Large intestine (tissue), 3 donors: ENCODE results near the gene MEG3. TPM values are rescaled to one million over a fixed set of nuclear protein-coding genes. Genes with fewer than 3 reads are reported as not detected.

Experiments used
- DNase-seq, 2 donors: peaks; one replicate each; pipeline versions ENCODE4 v3.0.0 to v3.0.0-alpha.2; 2013
- H3K27ac ChIP-seq: one replicate; pipeline ENCODE4 v1.5.1; 2013; ENCODE audit warnings: low read length
- H3K27me3 ChIP-seq: 2 replicates; pipeline ENCODE4 v1.6.1; 2013; ENCODE audit warnings: low read length; ENCODE audit not compliant: control insufficient read depth, insufficient read depth
- H3K36me3 ChIP-seq: 2 replicates; pipeline ENCODE4 v1.6.1; 2013; ENCODE audit warnings: low read length; ENCODE audit not compliant: control insufficient read depth, insufficient read depth
- H3K4me1 ChIP-seq: one replicate; pipeline ENCODE4 v1.6.1; 2013; ENCODE audit warnings: low read length; ENCODE audit not compliant: control insufficient read depth, insufficient read depth
- H3K4me3 ChIP-seq: one replicate; pipeline ENCODE4 v1.5.1; 2013; ENCODE audit warnings: low read length
- H3K9me3 ChIP-seq: one replicate; pipeline ENCODE4 v1.6.1; 2013; ENCODE audit warnings: mild to moderate bottlenecking, low read depth, low read length, moderate library complexity; ENCODE audit not compliant: control insufficient read depth
- WGBS: methylation state at CpG from one replicate; pipeline ENCODE4 v1.1.5; 2013; ENCODE audit warnings: low lambda C conversion rate; ENCODE audit not compliant: insufficient coverage; 5-methylcytosine and 5-hydroxymethylcytosine counted together
- polyA plus RNA-seq: library from polyadenylated mRNA; unstranded; fragments of 120-200 nt; gene quantifications from one replicate; pipeline ENCODE4 v1.2.1, GENCODE V29; 2013

The MEG3 gene
- polyA plus RNA-seq, 1 donor, result 248 TPM

DNA sequence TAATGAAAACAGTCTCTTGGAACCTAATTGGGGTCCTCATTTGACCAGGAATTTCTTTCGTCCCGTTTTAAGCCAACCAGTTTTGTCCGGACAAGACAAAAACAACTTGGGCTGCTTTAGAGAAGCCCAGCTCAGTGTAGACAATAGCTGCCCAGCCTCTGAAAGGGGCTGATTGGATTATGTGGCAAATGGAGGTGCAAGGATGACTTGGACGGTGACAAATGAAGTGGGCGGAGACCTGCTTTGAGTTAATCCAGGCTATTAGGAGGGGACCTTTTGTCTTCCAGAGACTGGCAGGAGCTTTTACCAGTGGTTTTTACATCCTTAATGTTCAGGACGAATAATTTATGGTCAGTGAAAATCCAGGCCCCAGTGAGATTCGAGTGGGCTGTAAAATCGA is 4.8 kb downstream of the MEG3 start:
- H3K36me3 ChIP-seq, result peaks cover 8% of the 10 kb centered on the region
- H3K9me3 ChIP-seq, result peaks cover 23% of the 10 kb centered on the region
- peaks cover 33% of the 10 kb centered on the region for H3K27me3 ChIP-seq
- H3K4me3 ChIP-seq, result no peak overlapping the region
- no peaks in the 10 kb centered on the region for H3K4me1 ChIP-seq
- H3K27ac ChIP-seq, result no peak overlapping the region
- DNase-seq, result no peak
- no CpG with 5 or more reads among the region's 8 CpGs for WGBS

DNA sequence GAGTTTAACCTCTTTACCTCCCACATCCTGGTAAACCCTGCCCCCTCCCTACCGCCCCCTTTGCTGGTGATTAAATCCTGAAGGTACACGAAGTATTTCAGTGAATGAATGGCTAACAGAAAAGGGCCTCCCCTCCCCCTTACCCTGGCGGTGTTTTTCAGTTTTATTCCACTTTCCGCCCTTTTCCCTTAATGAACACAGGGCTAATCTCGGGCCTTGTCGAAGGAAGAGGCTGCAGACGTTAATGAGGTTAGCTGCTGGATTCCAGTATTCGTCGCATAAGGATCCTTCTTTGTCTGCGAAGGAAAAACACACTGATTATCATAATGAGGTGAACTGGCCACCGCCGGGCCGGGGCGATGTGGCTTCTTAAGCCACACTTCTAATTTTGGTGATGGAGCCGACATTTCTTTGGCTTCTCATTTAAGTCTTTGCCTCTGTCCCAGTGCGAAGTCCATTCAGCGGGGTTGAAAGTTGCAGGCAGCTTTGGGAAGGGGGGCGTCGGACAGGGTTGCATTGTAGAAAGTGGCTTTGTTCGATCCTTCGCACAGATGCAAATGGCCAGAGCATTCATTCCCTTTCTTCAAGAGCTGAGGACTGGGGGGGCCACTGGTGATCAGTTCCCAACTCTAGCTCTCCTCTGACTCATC is 6.5 kb downstream of the MEG3 start:
- Histone ChIP-seq H3K27me3 (peaks cover 15% of the 10 kb centered on the region), H3K4me1 (no peaks in the 10 kb centered on the region), H3K9me3 (peaks cover 11% of the 10 kb centered on the region), H3K4me3 (no peak overlapping the region), H3K27ac (no peak overlapping the region), H3K36me3 (peaks cover 8% of the 10 kb centered on the region)
- no peak for DNase-seq
- WGBS, result no CpG with 5 or more reads among the region's 21 CpGs

DNA sequence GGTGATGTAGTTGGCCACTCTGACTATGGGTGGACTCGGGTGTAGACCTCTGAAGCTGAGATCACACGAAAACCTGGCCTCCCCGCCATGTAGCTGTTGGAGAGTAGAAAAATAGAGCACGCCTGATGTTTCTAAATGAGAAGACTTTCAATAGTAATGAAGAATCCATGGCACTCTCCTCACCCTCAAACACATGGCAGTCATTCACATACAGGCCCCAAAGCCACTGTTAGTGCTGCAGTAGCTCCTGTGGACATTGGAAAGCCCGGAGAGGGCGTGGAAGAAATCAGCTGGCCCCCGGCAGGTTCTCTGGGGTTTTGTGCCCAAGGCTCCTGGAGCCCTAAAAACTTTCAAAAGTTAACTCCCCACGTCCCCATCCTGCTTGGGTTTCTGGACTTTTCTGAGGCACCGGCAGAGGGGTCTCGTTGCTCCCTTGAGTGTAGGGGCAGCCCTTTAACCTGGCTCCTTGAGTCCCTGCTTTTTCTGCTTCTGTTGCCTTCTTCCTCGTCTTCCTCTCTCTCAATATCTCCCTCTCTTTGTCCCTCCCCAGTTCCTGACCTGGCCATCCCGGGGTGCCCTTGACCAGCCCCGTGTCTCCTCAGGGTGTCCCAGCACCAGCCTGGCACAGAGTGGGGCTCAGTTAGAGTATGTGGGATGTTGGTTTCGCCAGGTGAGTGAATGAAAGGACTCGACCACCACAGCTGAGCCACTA is 8.3 kb downstream of the MEG3 start:
- H3K27ac ChIP-seq, result no peak overlapping the region
- H3K9me3 ChIP-seq, result no peaks in the 10 kb centered on the region
- peaks cover 8% of the 10 kb centered on the region for H3K36me3 ChIP-seq
- H3K27me3 ChIP-seq, result peaks cover 13% of the 10 kb centered on the region
- H3K4me1 ChIP-seq, result no peaks in the 10 kb centered on the region
- WGBS, result 89% methylated on average over 1 of the region's 15 CpGs
- H3K4me3 ChIP-seq, result no peak overlapping the region
- no peak for DNase-seq

DNA sequence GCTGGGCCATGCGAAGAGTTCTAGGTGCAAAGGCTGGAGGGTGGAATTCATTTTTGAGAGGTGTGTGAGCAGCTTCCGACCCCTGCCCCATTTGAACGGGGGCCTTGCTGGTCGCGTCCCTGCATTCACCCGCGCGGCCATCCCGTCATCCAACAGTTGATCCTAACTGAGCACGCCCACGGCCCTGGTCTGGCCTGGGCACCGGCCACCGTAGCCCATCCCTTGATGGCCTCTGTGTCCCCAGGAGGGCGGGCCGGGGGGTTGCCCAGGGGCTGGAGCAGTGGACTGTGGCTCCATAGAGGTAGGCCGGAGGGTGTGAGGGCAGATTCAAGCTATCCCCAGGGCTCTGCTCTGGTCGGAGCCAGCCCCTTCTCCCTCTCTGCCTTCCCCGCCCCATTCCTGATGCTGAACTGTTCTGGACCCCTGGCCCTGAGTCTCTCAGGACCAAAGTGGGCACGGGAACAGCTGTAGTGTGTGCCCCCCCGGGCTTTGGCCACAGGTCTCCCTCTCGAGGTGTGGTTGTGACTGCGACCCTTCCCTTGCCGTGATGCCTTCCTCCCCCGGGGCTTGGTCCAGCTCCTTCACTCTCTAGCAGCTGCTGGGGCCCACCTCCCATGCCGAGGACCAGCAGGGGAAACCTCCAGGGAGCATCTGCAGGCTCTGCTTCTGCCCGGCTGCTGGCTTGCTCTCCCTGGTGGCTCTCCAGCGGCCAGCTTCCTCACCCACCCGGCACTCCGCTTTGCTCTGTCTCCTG is 9.1 kb downstream of the MEG3 start:
- H3K27ac ChIP-seq, result no peak overlapping the region
- WGBS, result no CpG with 5 or more reads among the region's 29 CpGs
- H3K9me3 ChIP-seq, result no peaks in the 10 kb centered on the region
- no peak overlapping the region for H3K4me3 ChIP-seq
- H3K36me3 ChIP-seq, result peaks cover 8% of the 10 kb centered on the region
- peaks cover 13% of the 10 kb centered on the region for H3K27me3 ChIP-seq
- no peak for DNase-seq
- H3K4me1 ChIP-seq, result no peaks in the 10 kb centered on the region

DNA sequence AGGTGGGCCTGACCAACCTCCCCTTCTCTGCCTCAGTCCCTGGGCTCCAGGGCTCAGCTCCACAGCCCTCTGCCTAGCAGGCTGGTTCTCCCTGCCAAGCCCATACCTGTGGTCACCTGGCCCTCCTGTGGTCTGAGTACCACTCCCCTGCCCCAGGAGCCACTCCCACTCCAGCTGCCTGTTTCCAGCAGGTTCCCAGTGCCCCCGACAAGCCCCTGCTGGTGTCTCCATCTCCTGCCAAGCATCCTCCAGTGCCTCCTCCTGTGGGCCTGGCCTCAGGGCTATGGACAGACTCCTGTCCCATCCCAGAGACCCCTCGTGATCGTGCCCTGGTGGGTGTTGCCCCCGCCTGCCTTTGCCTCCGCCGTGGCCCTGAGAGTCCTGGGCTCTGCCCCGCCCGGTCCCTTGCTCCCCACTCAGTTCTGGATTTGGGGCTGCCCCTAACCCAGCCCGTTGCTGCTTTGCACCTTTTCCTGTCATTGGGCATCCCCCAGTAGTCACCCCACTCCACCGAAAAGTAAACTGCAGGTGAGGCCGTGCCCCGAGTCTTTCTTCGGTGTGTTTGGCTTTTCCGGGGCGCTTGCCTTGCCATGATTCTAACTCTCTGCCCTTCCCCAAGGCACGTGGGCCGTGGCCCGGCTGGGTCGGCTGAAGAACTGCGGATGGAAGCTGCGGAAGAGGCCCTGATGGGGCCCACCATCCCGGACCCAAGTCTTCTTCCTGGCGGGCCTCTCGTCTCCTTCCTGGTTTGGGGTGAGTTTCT is 9.8 kb downstream of the MEG3 start:
- Histone ChIP-seq H3K36me3 (peaks cover 8% of the 10 kb centered on the region), H3K9me3 (no peaks in the 10 kb centered on the region), H3K4me1 (no peaks in the 10 kb centered on the region), H3K27me3 (peaks cover 13% of the 10 kb centered on the region), H3K4me3 (no peak overlapping the region), H3K27ac (no peak overlapping the region)
- DNase-seq, result no peak
- no CpG with 5 or more reads among the region's 24 CpGs for WGBS

DNA sequence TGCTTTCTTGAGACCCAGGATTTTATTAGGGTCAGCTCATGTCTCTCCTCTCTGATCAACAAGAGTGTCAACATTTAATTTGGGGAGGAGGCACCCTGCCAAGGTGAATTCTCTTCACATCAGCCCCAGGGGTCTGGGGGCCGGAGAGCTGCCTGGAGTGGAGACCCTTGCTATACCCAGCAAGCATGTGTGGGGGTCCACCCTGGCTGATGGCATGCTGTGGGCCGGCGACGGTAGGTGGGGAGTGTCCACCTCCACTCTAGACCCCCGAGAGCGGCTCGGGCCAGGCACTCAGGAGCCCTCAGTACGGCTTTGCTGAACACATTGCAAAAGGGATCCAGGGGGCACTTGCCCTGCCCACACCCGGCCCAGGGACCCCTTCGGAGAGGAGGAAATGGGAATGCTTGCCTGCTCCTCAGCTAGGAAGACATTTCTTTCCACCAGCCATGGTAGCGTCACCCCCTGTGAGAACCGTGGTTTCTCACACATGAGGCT is 10.4 kb downstream of the MEG3 start:
- H3K9me3 ChIP-seq, result no peaks in the 10 kb centered on the region

DNA sequence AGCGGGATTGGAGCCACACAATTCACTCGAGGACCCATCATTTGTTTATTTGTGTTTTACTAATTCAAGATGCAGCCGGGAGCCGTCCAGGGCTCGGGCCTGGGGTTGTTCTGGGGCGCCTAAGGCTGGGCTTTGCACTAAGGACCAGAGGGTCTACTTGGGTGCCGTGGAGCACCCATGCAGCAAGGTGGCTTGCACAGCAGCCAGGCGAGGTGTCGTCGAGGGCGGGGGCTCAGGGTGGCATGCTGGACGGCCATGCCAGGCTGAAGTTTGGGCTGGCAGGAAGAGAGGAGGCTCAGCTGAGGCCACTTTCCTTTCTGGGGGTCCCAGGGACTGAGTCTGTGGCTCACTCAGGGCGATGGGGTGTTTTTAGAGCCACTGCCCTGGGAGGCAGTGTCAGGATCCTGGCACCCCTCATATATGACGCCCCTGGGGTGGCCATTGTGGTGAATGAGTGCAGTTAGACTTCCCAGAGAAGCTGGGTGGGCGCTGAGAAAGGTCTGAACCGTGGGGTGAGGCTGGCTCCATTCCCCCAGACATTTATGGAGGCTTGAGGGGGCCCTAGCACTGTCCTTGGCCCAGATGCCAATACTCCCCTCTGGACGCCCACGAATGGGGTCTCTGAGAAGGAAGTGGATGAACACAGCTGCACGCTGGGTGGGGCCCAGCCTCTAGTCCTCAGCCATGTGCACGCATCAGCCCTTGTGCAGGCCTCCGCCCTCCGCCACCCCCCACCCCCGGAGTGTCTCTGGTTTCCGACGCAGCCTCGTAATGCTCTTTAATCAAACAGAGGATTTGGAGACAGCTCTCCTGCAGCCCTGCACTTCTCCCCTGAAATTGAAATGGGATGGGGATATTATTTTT is 11.3 kb downstream of the MEG3 start:
- DNase-seq, result no peak
- Histone ChIP-seq H3K36me3 (peaks cover 3% of the 10 kb centered on the region), H3K9me3 (no peaks in the 10 kb centered on the region), H3K4me1 (no peaks in the 10 kb centered on the region), H3K27ac (no peak overlapping the region), H3K4me3 (no peak overlapping the region), H3K27me3 (peaks cover 8% of the 10 kb centered on the region)
- no CpG with 5 or more reads among the region's 26 CpGs for WGBS

More for the DNA sequence above, 10.4 kb downstream of the MEG3 start:
- H3K4me1 ChIP-seq, result no peaks in the 10 kb centered on the region
- DNase-seq, result no peak
- no peak overlapping the region for H3K27ac ChIP-seq
- no CpG with 5 or more reads among the region's 12 CpGs for WGBS
- peaks cover 9% of the 10 kb centered on the region for H3K27me3 ChIP-seq
- H3K4me3 ChIP-seq, result no peak overlapping the region
- peaks cover 3% of the 10 kb centered on the region for H3K36me3 ChIP-seq

DNA sequence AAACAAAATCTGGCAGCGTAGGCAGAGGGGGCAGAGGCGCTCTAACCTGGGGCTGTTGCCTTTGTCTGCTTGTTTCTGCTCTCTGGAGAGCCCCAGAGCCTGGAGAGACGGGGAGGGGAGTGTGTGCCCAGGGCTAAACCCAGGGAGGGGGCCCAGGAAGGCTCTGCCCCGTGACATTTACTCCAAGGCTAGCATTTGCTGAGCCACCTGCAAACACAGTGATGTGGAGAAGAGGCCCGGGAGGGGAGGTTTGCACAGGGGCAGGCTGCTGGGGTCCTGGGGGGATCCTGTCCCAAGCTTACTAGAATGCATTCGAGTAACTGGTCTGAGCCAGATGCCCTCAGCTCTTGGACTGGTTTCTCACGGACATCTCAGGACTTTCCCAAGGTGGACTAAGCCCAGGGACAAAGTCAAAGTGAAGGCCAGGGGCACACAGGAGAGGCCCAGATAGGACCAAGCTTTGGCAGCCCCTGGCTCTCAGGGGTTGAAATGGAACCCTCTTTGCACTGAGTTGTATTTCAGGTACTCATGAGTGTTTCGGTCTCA is 12.0 kb downstream of the MEG3 start:
- no peak overlapping the region for H3K27ac ChIP-seq
- WGBS, result no CpG with 5 or more reads among the region's 8 CpGs

DNA sequence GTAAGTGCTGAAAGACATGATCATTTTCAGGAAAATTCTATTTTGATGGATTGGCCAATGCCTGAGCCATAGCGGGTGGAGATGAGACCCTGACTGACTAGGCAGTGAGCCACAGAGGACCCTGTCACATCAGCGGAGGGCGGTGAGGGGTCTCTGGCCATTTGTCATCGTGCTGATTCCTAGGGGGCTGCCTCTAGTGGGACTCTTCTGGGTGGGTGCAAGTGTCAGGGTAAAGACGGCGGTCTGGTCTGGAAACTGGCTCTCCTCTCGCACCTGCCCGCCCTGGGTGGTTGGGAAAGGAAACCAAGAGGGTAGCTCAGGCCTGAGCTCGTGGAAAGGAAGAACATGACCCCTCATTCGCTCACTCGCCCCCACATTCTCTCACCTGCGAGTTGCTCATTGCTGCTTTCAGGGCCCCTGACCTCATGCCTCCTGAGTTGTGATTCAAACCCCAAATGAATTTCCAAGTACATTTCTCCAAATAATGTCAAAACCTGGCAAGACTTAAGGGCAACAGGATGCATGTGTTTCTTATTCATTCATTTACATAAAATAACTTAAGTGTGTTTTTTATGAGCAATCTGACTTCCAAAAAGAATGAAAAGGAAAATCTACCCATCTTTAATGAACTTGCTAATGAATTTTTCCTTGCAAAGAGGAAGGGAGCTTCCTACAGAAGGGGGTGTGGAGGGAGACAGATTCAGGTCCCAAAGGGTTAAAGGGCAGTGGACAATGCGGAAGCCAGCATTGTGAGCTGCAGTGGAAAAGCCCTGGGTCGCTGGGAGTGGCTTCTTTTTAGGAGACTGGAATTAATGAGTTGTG is 12.8 kb downstream of the MEG3 start:
- Histone ChIP-seq H3K9me3 (no peaks in the 10 kb centered on the region), H3K27me3 (no peaks in the 10 kb centered on the region), H3K4me1 (no peaks in the 10 kb centered on the region), H3K27ac (no peak overlapping the region), H3K4me3 (no peak overlapping the region), H3K36me3 (peaks cover under 1% of the 10 kb centered on the region)
- WGBS, result no CpG with 5 or more reads among the region's 14 CpGs
- DNase-seq, result no peak

More for the DNA sequence above, 12.0 kb downstream of the MEG3 start:
- Histone ChIP-seq H3K4me1 (no peaks in the 10 kb centered on the region), H3K4me3 (no peak overlapping the region), H3K9me3 (no peaks in the 10 kb centered on the region), H3K36me3 (peaks cover 3% of the 10 kb centered on the region), H3K27me3 (peaks cover under 1% of the 10 kb centered on the region)
- DNase-seq, result no peak
